GM21723 (cell line): ENCODE data around the gene ASIC2.

Experiments used
- ATAC-seq: cut with Tn5 transposase; IDR thresholded peaks from one replicate; pipeline ENCODE4 v1.9.1; 2021; ENCODE audit warnings: mild to moderate bottlenecking, moderate library complexity; ENCODE audit not compliant: unreplicated experiment

Gene ASIC2

DNA sequence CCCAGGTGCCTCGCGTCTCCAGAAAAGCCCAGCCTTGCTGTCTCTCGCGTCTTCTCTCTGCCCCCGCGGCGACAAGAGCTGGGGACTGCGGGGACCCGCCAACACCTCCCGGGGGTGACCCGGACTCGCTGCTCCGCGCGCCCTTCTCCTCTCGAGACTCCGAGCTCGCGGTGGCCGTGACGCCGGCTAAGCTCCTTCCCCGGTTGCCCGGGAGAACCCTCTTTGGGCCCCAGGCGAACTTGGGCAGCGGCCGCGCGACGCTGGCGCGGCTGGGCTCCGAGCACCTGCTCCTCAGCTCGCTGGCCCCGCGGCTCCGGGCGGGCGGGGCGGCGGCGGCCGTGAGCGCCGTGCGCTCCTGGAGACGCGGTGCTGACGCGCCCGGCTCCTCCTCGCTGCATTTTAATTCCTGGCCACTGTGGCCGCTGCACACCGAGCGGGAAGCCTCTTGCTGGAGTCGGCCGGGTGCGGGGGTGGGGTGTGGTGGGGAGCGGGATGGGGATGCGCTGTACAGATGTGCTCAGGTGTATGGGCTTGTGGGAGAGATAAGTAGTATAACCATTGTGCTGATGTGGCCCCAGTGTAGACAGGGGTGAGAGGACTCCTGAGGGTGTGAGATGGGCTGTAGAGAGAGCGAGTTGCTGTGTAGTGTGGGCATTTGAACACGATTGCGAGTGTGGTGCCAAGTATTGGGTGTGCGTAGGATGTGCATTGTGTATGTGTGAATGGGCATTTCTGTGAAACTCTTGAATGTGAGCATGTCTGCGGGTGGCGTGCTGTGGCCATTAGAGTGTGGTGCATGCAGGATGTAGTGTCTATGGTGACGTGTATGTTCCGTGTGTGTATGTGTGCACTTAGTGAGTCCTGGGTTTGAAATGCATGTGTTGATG, at the start of gene ASIC2:
ASIC2 (minus strand) TSS at position 315 of the 887 bp plus-strand sequence.
- ATAC-seq, result no peak

- no peak for ATAC-seq
Measured at GRCh38 chr17:33342025-33342424, 48.9 kb upstream of the ASIC2 start.

DNA sequence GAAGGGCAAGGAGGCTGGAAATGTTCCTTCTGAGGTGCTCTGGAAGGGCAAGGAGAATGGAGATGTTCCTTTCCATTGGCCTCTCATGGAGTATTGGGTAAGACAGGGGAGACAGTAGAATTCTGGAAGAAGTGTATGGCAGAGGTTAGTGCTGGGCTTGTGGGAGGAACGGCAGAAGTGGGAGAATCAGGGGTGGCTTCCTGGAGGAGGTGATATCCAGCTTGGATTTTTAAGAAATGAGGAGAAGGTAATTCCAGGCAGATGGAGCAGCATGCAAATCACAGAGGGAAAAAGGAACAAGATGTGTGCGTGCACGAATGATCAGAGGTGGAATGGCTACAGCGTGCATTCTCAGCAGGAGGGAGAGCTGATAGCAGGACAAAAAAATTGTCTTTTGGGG, 45.1 kb upstream of the ASIC2 start:
- ATAC-seq, result no peak

DNA sequence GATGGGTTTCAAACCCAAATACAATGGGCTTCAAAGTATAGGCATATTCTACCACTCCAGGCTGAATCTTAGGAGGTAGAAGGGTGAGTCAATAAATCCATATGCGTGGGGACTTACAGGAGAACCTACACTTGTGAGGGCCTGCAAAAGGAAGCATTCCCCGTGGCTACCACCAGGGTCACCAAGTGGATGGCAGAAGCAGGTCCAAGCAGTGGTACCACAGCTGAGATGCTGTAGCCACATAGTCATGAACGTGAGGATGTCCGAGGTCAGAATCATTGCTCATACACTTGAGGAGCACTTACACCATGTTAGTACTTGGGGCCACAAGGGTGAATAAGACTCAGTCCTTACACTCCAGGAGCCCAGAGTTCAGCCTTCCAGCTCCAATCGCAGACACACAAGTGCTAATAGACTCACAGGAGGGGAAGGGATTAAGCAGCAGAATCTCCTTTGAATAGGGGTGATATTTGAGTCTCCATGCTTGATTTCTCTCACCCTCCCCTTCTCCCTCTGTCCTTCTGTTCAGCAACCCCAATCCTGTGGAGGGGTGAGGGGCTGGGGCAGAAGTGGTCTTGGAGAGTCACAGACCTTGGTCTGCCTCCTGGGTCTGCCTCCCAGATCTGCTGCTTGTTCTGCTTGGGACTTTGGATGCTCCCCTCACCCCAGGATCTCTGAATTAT, 42.5 kb upstream of the ASIC2 start:
- ATAC-seq, result no peak

DNA sequence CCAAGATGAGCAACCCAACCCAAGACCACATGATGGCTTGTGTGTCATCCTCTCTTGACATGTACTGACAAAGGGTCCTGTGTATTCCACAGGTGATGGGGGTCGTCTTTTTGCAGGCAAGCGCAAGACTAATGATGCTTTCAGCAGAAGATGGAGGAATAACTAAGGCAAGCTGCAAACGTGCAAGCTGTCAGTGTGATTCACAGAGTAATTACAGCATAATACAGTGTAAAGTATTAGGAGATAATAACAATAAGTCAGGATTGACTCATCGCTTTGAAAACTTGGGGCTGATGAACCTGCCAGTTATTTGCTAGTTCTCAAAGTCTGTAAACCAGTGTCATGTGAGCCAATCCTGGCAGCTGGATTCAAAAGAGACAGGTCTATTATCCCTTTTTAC, 41.6 kb upstream of the ASIC2 start:
- no peak for ATAC-seq

DNA sequence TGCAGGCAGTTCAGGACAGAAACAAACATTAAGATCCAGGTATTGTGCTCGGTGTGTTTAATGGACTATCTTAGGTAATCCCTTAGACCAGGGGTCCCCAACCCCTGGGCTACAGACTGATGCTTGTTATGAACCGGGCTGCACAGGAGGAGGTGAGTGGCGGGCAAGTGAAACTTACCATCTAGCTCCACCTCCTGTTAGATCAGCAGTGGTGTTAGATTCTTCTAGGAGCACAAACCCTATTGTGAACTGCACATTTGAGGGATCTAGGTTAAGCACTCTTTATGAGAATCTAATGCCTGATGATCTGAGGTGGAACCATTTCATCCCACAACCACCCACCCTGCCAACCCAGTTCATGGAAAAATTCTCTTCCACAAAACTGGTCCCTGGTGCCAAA, 37.8 kb upstream of the ASIC2 start:
- no peak for ATAC-seq

DNA sequence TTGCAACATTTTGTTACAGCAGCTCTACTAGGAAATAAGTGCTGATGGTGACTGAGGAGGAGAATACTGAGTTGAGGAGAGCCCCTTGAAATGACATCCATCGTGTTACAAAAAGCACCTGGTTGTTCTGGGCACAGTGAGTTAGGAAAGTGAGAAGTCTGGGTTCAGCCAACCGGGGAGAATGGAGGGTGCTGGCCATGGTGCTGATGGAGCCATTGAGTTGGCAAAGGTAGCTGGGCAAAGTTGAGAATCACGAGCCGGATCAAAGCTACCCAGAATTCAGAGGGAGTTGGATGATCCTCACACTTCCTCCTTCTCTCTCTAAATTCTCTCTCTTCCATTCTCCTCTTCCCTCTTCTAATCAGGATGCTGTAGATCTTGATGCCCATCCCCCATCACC, 35.0 kb upstream of the ASIC2 start:
- no peak for ATAC-seq

- no peak for ATAC-seq
Measured at GRCh38 chr17:33324736-33325135, 31.6 kb upstream of the ASIC2 start.

- ATAC-seq, result no peak
Measured at GRCh38 chr17:33322063-33322462, 29.0 kb upstream of the ASIC2 start.

GRCh38 chr17:33318241-33318640, 25.1 kb upstream of the ASIC2 start:
- ATAC-seq, result no peak

- ATAC-seq, result no peak
Measured at GRCh38 chr17:33316746-33317145, 23.7 kb upstream of the ASIC2 start.

GRCh38 chr17:33310296-33310695, 17.2 kb upstream of the ASIC2 start:
- no peak for ATAC-seq

GRCh38 chr17:33303254-33303653, 10.2 kb upstream of the ASIC2 start:
- ATAC-seq, result no peak

GRCh38 chr17:33302394-33302793, 9.3 kb upstream of the ASIC2 start:
- no peak for ATAC-seq

GRCh38 chr17:33300241-33300640, 7.1 kb upstream of the ASIC2 start:
- no peak for ATAC-seq

DNA sequence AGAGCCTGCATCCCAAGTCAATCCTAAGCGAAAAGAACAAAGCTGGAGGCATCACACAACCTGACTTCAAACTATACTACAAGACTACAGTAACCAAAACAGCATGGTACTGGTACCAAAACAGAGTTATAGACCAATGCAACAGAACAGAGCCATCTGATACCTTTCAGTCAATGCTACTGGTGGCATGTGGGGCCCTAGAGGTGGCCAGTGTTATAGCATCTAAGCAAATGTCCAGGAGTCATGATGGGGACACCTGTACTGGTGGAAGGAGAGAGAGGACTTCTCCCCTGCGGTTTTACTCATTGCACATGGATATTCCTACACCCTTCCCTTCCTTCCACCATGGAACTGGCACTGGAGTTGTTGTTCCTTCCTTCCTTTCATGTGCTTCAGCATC, 6.0 kb upstream of the ASIC2 start:
- no peak for ATAC-seq

- ATAC-seq, result no peak
Measured at GRCh38 chr17:33297643-33298042, 4.5 kb upstream of the ASIC2 start.

DNA sequence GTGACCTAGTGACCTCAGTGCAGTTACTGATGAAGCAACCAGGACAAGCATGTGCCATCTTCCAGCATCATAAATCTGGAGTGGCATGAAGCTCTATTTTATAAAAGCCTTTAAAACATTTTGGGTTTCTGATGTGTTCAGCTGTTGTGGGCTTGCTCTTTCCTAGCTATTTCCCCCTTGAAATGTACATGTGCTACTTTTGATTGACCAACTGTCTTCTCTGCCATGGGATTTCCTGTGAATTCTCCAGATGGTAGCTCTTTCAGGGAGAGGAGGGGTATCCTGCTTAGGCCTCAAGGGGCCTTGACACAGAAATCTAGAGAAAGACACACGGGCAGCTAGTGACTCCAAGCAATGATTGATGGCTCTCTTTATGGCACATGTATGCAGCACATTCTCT, 1.9 kb upstream of the ASIC2 start:
- ATAC-seq, result no peak

GRCh38 chr17:33292201-33292980, 704 bp downstream of the ASIC2 start:
- no peak for ATAC-seq

DNA sequence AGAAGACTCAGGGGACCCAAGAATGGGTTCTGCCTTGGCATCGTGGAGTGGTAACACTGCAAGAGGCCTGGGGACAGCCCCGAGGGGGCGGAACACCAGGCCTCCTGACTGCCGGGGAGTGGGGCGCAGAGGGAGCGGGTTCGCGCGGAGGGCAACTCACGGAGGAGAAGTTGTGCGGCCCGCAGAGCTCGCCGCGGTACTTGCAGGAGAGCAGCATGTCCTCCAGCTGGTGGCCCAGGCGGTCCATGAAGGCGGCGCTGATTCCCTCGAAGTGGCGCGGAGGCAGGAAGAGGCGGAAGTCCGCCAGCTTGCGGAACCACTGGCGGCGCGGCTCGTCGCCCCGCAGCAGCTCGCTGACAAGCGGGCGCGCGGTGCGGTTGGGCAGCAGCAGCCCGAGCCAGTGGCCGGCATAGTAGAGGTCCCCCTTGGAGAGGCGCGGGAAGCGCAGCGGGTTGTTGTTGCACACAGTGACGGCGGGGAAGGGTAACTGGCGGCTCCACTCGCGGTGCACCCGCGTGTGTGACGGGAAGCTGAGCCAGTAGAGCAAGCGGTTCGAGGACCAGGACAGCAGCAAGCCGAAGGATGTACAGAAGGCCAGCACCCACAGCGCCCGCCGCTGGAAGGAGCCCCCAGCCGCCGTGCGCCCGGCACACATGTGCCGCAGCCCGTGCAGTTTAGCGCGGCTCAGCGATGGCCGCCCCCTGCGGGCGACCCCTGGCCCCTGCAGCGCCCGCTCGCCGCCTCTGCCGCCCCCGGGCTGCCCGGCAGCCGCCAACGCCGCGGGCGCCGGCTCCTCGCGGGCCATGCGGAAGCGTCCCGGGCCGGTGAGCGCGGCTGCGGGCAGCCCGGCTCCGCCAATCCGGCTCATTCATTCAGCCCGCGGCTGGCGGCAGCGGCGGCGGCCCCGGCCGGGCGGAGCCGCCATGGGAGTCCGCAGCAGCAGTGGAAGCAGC, 1.6 kb downstream of the ASIC2 start:
- ATAC-seq, result no peak
